NCI-H128 (cell line): ENCODE data around the gene EXO5.
"Not testable (repeated sequence)": the region's sequence is repeated elsewhere in the genome, so short reads cannot be mapped to it uniquely, and the experiment has no call there.

Experiments used
- DNase-seq: peaks from one replicate; lab custom pipeline; 2025; ENCODE audit not compliant: unreplicated experiment; lab: John Stamatoyannopoulos, UW

The EXO5 gene

GRCh38 chr1:40553017-40553416 is 44.5 kb downstream of the EXO5 start:
- no peak for DNase-seq

GRCh38 chr1:40554807-40555206 is 46.2 kb downstream of the EXO5 start:
- not testable (repeated sequence) for DNase-seq

- no peak for DNase-seq
Measured at GRCh38 chr1:40556121-40556520, 47.6 kb downstream of the EXO5 start.

- not testable (repeated sequence) for DNase-seq
Measured at GRCh38 chr1:40558241-40558640, 49.7 kb downstream of the EXO5 start.

GRCh38 chr1:40562185-40562584 is 53.6 kb downstream of the EXO5 start:
- DNase-seq = no peak

- DNase-seq = no peak
Measured at GRCh38 chr1:40563266-40563665, 54.7 kb downstream of the EXO5 start.

GRCh38 chr1:40564506-40564905 is 55.9 kb downstream of the EXO5 start:
- DNase-seq = no peak

- DNase-seq = no peak
Measured at GRCh38 chr1:40564913-40565312, 56.3 kb downstream of the EXO5 start.
